Kidney (tissue), 14 donors: ENCODE data around the gene SPINK4. TPM values are rescaled to one million over a fixed set of nuclear protein-coding genes. Genes with fewer than 3 reads are reported as not detected.

ENCODE experiments used
- DNase-seq, 5 donors: peaks; one replicate each; pipeline ENCODE4 v3.0.0-alpha.2; 2013 to 2020
- FAIRE-seq: peaks from 2 replicates; lab custom pipeline; 2012; peaks lifted over from hg19 to GRCh38; lab: Jason Lieb, UNC
- H3K27ac ChIP-seq, 2 donors: one replicate each; pipeline ENCODE4 v1.7.0; 2013; ENCODE audit warnings: low read depth in 2 of 2, low read length in 2 of 2, inconsistent platforms in 1 of 2
- H3K27me3 ChIP-seq: one replicate; pipeline ENCODE4 v1.7.1; 2013; ENCODE audit warnings: low read length, inconsistent platforms; ENCODE audit not compliant: control insufficient read depth, insufficient read depth
- H3K36me3 ChIP-seq, 3 donors: one replicate each; pipeline versions ENCODE4 v1.7.0 to v1.7.1; 2013; ENCODE audit warnings: low read length in 3 of 3, control low read depth in 1 of 3, inconsistent platforms in 1 of 3; ENCODE audit not compliant: insufficient read depth in 3 of 3, control insufficient read depth in 2 of 3
- H3K4me1 ChIP-seq, 3 donors: one replicate each; pipeline versions ENCODE4 v1.7.0 to v1.7.1; 2013; ENCODE audit warnings: low read length in 3 of 3, inconsistent platforms in 1 of 3, low read depth in 1 of 3; ENCODE audit not compliant: control insufficient read depth in 2 of 3, insufficient read depth in 2 of 3
- H3K4me3 ChIP-seq, 3 donors: one replicate each; pipeline versions ENCODE4 v1.7.0 to v1.8.1; 2013; ENCODE audit warnings: low read length in 3 of 3, control low read depth in 1 of 3, inconsistent platforms in 1 of 3
- H3K9ac ChIP-seq, 3 donors: one replicate each; pipeline versions ENCODE4 v1.7.0 to v1.7.1; 2013; ENCODE audit warnings: low read length in 3 of 3, control low read depth in 1 of 3, inconsistent platforms in 1 of 3
- H3K9me3 ChIP-seq, 3 donors: one replicate each; pipeline versions ENCODE4 v1.7.0 to v1.7.1; 2013; ENCODE audit warnings: low read length in 3 of 3, control low read depth in 1 of 3, inconsistent platforms in 1 of 3; ENCODE audit not compliant: control insufficient read depth in 2 of 3, insufficient read depth in 1 of 3
- CTCF ChIP-seq: IDR thresholded peaks from 3 replicates; pipeline ENCODE4 v1.5.1; 2012; ENCODE audit warnings: mild to moderate bottlenecking, moderate library complexity, borderline replicate concordance; ENCODE audit not compliant: insufficient read depth; ENCODE audit errors: extremely low read depth
- intact Hi-C: fragments of 100-400 bp; cut with DNase I; formaldehyde crosslinking; loops from one replicate; pipeline ENCODE4 v1.11.1; 2022
- polyA plus RNA-seq: library from polyadenylated mRNA; stranded (reverse); fragments of 350-450 nt; fragmentation: Illumina TruSeq; extraction: RNeasy Lipid Tissue Mini Kit (QIAGEN cat#74804); gene quantifications from one replicate; pipeline ENCODE4 v1.2.3, GENCODE V29; 2014; ENCODE audit warnings: low read depth, low replicate concordance; ENCODE audit not compliant: insufficient read depth
- total RNA-seq: library from RNA; stranded (reverse); fragmentation: NEBNext Ultra II Directional; extraction: Animal tissue kit (Norgen Biotek cat#: 25700); gene quantifications from one replicate; pipeline ENCODE4 v1.2.1, GENCODE V29; 2021
- donor health status: control.
- donor health status: control.
- donor health status: control.
- donor health status: control.
- donor health status: control.
- donor health status: DM: yes; HTN: yes; CAD: no.
- donor health status: Normal renal cell carcinoma (clear cell type).

The SPINK4 gene
- total and polyA plus RNA-seq, 2 donors from 2014 or later: not detected

GRCh38 chr9:33263131-33264002, 23.4 kb downstream of the SPINK4 start:
- H3K4me1 ChIP-seq: peaks cover 0 to 17% (median 8%) of the 10 kb centered on the region in 3 donors
- DNase-seq (peak in 3 of 5 donors; percentile 17 to 67 (median 61)), FAIRE-seq (no peak)
- H3K27me3 ChIP-seq: no peaks in the 10 kb centered on the region
- H3K4me3 ChIP-seq: peak overlapping the region; percentile 90 to 96 (median 94)
- TF ChIP-seq CTCF: no peak
- H3K9ac ChIP-seq: peak overlapping the region; percentile 77 to 92 (median 88)
- peak overlapping the region; percentile 81 to 92 for H3K27ac ChIP-seq
- intact Hi-C loops: no loop called here
- H3K36me3 ChIP-seq: peaks cover 10 to 41% (median 30%) of the 10 kb centered on the region in 3 donors
- no peaks in the 10 kb centered on the region for H3K9me3 ChIP-seq

DNA sequence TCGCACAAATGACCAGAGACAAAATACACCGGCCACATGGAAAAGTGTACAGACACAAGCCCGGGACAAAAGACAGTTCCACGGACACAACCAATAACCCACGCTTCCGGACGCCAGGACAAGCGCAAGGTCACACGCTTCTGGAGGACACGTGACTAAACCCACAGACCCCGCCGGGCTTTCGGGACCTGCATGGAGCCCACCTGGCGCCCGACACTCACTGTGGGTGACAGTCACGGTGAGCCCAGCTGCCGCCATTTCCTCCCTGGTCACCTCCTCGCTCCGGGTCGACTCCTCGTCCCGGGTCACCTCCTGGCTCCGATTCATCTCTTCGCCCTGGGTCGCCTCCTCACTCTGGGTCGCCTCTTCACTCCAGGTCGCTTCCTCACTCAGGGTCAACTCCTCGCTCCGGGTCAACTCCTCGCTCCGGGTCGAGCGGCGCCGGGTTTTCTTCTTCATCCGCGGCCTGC, 24.1 kb downstream of the SPINK4 start:
- intact Hi-C loops: no loop called here
- DNase-seq (peak in 3 of 5 donors; percentile 42 to 91 (median 46)), FAIRE-seq (no peak)
- Histone ChIP-seq H3K4me3 (peak overlapping the region; percentile 90 to 96 (median 94)), H3K9ac (peak overlapping the region; percentile 77 to 92 (median 88)), H3K4me1 (peaks cover 0 to 17% (median 8%) of the 10 kb centered on the region in 3 donors), H3K9me3 (no peaks in the 10 kb centered on the region), H3K36me3 (peaks cover 12 to 42% (median 27%) of the 10 kb centered on the region in 3 donors), H3K27me3 (no peaks in the 10 kb centered on the region), H3K27ac (peak overlapping the region; percentile 81 to 92)
- no peak for TF ChIP-seq CTCF

DNA sequence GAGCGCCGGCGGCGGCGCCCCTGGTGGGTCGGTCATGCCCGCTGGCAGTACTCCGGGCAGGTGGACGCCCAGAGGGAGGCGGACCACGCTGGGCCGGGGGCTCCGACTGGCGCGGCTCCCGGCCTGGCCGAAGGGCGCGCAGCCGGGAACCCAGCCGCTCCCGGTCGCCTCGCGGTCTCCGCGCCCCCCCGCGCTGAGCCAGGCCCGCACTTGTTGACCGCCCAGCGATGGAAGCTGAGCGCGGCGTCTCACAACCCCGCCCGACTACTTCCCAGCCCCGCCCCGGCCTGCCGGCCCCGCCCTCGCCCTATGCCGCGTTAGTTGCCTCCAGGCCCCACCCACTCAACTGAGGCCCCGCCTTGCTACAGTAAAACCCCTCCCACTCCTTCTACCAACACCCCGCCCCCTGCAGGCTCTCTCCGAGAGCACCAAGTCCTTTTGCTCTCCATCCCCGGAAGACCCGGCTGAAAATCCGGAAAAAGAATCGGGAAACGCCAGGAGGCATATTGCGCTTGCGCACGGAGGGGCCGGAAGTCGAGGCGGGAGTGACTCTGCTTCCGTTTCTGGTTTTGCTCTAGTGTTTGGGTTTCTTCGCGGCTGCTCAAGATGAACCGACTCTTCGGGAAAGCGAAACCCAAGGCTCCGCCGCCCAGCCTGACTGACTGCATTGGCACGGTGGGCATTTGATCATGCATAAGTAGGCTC, 24.7 kb downstream of the SPINK4 start, which contains the start of the genes BAG1 and CHMP5:
TSS of gene BAG1 (minus strand) at position 236 of the 705 bp plus-strand sequence.
TSS of gene CHMP5 (plus strand) at position 577 of the 705 bp plus-strand sequence. CDS start at position 607, 30 bp downstream.
- TF ChIP-seq CTCF: peak; percentile 27
- peaks cover 0 to 17% (median 8%) of the 10 kb centered on the region in 3 donors for H3K4me1 ChIP-seq
- peak within 1 kb of the TSS; percentile 92 to 96 (median 94) for H3K4me3 ChIP-seq
- no peaks in the 10 kb centered on the region for H3K27me3 ChIP-seq
- H3K36me3 ChIP-seq: peaks cover 9 to 38% (median 24%) of the 10 kb centered on the region in 3 donors
- H3K9ac ChIP-seq: peak within 1 kb of the TSS; percentile 77 to 96 (median 88)
- DNase-seq (peak; percentile 100), FAIRE-seq (peak; percentile 79)
- no peaks in the 10 kb centered on the region for H3K9me3 ChIP-seq
- intact Hi-C loops: no loop called here
- peak within 1 kb of the TSS; percentile 81 to 92 for H3K27ac ChIP-seq
